HG02678 (cell line): Measurements from ENCODE around the gene AIPL1.

Experiments
- ATAC-seq: cut with Tn5 transposase; IDR thresholded peaks from one replicate; pipeline ENCODE4 v1.9.1; 2021; ENCODE audit warnings: mild to moderate bottlenecking, moderate library complexity; ENCODE audit not compliant: unreplicated experiment

The AIPL1 gene

DNA sequence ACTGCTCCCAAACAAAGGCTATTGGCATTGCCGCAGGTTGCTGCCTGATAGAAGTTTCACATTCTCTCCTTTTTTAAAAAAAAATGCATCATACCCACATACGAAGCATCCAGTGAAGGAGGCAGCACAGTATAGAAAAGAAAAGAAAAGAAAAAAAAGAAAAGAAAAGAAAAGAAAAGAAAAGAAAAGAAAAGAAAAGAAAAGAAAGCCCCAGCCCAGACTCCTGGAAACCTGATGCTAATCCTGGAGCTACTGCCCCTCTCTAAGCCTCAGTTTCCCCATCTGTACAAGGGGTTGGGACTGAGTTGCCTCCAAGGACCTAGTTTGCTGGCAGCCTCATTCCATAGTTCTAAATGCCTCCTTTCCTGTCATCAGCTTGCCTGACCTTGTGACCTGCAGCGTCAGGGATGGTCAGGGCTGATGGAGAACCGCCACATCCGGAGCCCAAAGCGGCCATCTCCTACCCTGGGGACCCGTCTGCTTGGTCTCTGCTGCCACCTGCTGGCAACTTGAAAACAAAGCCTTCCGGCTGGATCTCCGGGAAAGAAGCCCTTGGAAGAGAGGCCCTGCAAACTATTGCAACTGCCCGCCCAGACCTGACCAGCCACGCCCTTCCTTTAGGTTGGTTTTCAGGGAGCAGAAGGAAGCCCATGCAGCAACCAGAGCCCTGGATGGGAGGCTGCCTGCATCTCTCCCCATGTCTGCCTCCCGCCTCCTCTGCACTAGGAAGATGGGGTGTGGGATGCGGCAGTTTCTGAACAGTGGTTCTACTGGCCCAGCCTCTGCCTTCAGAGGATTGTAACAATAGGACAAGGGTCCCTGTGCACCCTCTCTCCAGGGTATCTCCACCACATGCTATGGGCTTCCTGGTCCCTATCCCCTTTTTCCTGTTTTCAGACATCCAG is 13.0 kb downstream of the AIPL1 start:
- no peak for ATAC-seq

DNA sequence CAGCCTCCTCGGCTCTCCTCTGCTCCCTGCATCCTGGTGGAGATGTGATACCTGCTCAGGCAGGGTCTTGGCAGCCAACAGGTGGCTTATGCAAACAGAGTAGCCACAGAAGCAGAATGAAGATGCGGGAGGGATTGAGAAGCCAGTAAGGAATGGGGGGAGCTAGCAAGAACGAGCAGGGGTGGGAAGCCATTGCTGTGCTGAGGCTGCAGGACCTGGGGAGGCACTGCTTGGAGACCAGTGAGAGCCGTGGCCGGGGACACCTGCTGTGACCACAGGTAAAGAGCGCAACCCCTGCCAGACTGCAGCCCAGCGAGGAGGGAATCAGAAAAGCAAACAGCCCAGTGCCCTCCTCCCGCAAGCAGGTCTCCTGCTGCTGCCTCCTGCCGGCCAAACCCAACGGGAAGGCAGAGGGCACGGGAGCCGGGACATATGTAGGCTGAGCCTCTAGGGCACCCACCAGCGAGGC is 14.7 kb downstream of the AIPL1 start:
- ATAC-seq: no peak

DNA sequence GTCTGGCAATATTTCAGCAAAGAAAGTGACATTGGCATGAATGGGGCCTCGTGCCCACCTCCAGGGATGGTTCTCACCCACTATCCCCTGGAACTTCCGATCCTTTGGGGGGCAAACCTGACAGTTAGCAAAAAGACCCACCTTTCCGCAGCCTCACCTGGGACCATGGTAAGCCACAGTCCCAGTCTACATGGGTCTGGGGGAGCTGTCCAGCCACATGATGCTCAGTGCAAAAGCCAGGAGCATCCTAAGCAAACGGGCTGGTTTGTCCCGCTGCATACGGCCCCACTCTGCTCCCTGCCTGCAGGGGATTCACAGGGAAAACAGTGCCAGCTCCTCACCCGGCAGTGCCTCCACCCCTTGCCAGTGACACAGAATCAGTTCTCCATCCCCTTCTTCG is 19.3 kb downstream of the AIPL1 start:
- no peak for ATAC-seq

DNA sequence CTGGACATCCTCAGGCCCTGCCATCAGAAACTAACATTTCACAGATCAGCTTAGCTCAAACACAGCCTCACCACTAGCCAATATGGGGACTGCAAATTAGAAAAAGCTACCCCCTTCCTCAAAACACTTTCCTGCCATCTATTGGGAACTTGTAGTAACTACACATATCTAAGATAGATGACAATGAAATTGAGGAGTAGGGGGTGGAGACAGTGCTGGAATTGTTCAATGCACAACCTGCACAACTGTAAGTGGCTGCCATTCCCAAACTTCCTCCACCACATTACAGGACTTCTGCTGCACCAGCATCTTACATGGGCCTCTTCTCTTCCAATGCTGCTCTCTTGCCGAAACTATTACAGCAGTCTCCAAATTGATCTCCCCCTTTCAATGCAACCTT is 21.9 kb downstream of the AIPL1 start:
- no peak for ATAC-seq

DNA sequence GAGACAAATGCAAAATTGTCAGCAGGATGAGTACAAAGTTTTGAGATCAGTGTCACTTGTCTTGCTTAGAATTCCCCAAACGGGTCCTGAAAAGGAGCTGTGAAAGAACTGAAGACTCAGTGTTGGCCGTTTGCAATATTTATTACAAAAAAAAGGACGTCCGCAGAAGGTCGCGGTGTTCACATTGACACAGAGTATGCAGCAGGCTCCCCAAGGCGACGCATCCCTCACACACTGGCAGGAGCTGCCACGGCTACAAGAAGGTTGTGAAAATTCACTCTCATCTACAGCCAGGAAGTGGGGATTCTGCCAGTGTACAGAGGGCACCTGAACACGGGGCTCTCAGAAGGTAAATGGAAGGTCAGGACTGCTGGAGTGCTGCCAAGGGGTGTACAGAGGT is 26.2 kb downstream of the AIPL1 start:
- ATAC-seq: no peak

DNA sequence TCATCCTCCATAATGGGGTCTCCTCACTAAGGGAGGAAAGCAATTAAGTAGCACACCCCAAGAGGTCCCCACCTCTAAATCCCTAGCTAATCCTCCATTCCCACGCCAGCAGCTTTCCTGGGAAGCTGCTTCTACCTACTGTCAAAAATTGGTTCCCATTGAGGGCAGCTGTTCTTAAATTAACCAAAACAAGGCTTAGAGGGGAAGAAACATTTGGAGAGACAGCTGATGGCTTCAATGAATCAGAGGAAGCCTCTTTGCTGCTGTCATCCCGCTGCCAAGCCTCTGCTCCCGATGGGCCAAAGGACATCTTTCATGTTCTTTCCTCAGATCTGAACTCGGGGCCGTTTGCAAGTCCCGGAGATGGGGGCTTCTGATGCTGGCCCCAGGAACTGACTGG is 26.6 kb downstream of the AIPL1 start:
- ATAC-seq: no peak

DNA sequence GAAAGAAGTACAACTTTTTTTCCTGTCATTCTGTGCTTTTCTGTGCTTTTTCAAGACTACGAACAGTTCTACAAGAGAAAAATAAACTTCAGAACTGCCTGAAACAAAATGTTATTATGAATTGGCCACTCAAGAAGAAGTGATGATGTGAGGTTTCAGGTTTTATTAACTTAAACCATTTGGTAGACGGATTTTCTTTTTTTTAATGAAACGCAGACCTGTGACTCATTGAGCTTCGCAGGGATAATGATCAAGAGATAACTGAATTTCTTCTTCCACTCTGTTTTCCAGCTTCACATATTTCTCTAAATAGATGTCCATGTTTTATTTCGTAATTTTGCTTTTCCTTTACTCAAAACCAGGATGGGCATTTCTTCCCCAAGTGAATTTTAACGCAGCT is 32.7 kb downstream of the AIPL1 start:
- no peak for ATAC-seq

DNA sequence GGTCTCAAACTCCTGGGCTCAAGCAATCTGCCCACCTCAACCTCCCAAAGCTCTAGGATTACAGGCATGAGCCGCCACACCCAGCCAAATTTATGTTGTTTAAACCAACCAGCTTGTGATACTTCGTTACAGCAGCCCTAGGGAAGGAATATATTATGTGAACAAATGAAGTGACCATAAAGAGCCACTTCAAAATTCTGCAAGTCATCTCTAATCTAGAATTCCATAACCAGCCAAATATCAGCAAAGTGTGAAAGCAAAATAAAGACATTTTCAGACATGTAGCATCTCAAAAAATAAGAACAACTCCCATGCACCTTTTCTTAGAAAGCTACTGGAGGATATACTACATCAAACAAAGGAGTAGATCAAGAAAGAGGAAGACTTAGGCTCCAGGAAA is 36.0 kb downstream of the AIPL1 start:
- ATAC-seq: no peak

DNA sequence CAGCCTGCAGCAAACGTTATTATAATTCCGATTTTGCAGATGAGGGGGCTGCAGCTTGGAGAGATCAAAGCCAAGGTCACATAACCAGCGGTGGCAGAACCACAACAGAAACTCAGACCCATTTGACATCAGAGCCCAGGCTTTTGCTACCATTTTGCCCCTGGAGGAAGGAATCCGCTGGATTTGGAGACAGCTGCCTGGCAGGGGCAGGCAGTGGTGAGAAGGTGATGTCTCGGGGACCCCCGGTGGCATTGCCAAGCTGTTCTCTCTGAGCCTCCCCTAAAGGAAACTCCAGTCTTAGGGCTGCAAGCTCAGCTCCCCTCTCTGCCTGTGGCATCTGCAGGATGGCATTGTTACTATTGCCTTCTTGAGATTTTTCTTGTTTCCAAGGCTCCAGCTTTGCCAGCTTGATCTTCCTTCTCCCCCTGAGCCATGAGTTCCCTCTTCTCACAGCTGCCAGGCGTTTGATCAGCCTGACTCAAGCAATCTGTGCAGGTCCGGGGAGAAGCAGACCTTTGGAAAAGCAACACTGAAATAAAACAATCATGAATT is 40.8 kb downstream of the AIPL1 start:
- no peak for ATAC-seq

DNA sequence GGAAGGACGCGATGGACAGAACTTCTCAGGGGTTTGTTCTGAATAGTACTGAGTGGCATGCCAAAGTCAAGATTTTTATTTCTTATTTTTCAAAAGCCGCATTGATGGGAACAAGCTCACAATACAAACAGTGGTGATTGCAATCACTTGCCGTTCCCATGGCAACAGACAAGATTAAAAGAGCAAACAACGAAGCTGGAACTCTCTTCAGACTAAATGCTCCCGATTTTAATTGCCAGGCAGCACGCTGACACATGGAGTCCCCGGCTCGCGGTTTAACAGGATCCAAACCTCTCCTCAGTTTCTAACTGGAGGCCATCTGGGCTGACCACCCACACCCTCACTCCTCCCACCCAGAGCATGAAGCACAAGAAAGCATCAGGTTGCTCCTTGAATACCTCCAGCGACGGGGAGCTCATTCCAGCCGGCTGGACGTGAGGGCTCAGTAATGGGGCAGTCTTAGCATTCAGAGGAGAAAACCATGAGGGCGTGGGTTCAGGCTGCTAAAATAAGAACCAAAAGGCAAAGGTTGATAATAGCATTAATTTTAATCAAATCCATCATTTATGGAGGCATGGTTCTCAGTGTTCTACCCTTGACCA is 41.5 kb downstream of the AIPL1 start:
- no peak for ATAC-seq

DNA sequence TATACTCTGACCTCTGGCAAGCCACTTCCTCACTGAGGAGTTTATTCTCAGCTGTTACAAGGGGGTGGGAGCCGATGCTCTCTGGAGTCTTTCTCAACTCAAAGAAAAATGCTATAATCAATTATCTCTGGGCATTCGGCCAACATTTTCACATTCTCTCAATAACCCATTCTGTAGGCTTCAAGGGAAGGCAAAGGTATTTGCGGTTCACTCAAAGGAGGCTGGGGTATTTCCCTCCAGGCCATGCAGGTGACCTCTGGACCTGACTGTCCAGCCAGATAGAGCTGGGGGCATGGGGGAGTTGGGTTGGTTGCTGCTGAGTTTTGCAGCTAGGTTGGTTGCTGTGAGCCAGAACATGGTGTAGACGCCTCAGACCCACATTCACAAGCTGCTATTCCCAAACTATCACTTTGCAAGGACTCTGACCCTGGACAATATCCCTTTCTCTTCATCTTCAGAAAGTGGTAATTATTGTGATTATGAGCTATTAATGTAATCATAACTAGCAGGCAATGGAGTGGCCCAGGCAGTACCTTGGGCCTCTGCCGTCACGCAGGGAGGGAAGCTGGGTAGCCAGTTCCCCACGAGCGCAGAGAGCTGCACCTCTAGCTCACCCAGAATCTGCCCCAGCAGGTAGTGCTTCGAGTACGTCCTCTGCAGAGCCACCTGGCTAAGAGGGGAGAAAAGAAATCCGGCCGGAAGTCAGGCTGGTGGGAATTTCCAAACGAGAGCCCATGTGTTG is 42.1 kb downstream of the AIPL1 start:
- ATAC-seq: no peak

DNA sequence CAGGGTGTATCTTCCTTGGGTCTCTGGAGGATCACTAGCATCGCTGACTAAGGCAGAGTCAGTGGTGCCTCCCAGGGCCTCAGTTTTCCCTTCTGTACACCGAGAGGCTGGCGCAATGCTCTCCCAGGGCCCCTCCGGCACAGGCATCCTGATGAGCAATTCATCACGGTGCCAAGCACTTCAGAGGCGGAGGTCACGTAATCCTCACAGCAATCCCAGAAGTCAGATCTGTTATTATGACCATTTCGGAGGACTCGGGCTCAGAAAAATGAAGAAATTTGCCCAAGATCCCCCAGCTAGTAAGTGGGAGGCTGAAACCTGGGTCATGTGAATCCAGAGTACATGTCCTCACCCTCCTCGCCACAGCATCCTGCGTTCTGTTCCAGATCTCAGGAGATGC is 46.5 kb downstream of the AIPL1 start:
- no peak for ATAC-seq

DNA sequence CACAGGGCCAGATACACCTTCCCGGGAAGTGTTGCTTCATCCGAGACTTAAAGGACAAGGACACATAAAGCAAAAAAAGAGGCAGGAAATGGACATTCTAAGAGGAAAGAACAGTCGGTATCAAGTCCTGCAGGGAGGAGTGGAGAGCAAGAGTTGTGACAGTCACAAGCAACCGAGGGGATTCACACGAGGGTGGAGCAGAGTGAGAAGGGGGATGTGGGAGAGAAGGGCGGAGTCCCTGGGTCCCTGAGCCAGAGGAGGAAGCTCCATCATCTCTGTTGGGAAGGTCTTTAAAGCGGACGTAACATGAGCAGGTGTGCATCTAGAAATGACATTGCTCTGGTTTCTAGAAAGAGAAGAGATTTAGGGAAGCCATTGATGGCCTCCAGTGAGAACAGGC is 47.1 kb downstream of the AIPL1 start:
- no peak for ATAC-seq

DNA sequence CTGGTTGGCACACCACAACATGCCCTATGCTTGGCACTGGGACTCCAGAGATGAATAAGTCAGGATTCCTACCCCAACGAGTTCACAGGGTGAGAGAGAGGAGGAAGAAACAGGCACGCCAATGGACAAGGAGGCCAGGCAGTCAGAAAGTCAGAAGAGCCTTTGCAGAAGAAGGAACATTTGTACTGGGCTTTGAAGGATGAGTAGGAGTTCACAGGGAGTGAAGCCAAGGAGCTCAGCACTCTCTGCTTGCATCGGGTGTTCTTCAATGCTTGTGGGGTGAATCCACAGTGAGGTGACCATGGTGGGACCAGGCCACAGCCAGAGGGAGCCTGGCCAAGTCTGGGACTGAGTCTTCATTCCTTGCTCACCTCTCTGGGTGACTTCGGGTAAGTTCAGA is 47.5 kb downstream of the AIPL1 start:
- ATAC-seq: no peak

DNA sequence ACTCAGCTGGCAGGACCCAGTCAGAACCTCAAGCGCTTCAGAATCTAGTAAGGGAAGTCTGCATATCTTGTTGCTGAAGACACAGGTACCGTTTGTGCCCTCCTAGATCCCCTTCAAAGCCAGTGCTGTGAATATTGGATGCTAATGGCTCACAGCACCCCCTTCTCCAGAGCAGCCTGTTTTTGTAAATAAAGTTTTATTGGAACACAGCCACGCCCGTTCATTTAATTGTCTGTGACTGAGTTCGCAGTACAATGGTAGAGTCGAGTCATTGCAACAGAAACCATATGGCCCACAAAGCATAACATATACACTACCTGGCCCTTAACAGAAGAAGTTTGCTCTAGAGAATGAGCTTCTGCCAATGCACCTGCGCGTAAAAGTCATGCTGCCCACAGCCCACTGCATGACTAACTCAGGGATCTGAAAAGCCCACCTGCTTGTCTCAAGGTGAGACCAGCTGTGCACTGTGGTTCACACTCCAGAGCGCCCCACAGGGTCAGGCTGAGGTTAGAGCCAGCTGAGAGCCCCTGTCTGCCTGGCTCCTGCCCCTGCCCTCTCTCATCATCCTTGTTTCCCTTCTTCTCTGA is 48.8 kb downstream of the AIPL1 start:
- ATAC-seq: no peak

DNA sequence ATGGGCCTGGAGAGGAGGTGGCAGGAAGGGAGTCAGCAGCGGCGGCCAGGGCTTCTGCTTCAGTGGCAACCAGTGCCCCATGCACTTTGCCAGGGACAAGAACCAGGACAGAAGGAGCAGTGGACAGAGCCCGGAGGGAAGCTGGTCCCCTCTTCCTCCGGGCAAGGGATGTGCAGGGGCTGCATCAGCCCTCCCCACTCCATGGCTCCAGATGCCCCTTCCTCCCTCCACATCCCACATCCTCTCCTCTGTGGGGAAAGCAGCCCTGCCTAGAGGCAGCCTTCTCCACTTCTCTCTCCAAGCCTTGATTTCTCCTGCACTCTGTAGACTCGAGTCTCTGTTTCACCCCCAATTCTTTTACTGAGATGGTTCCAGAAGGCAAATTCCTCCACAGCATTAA is 50.4 kb downstream of the AIPL1 start:
- no peak for ATAC-seq

DNA sequence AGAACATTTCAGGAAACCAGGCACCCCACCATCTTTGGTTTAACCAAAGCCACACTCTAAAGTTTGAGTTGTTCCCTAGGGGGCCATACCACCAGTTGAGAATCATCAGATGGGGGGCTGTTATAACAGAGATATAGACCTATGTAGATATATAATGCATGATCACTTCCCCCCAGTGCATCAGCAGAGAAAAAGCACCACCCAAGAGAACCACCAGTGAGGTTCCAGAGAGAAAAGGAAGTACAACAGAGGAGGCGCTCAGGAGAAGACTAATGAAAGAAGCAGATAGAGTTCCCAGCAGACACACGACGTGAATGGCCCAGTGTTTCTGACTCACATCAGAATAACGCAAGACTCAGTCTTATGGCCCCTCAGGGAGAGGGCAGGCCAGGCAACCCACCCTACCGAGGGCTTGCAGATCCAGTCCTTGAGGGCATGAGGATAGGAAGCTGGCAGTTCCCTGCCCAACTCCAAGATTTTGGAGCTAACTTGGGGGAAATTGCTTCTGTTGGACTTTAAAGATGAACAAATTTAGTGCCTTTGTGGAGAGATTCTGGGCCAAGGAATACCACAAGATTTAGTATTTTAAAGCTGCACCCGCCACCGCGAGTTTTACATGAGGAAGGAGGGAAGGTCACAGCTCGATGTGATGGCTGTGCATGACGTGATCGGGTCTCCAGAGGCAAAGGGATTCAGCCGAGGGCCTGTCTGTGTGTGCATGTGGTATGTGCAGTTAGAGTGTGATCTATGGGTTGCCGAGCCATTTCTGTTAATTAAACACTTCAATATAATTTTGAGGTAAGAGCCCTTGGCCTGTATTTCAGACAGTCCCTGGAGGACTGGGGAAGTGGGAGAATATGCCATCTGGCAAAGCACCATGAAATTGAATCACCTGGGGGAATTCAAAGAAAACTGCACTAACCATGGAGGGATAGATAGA is 53.1 kb downstream of the AIPL1 start:
- ATAC-seq: no peak

DNA sequence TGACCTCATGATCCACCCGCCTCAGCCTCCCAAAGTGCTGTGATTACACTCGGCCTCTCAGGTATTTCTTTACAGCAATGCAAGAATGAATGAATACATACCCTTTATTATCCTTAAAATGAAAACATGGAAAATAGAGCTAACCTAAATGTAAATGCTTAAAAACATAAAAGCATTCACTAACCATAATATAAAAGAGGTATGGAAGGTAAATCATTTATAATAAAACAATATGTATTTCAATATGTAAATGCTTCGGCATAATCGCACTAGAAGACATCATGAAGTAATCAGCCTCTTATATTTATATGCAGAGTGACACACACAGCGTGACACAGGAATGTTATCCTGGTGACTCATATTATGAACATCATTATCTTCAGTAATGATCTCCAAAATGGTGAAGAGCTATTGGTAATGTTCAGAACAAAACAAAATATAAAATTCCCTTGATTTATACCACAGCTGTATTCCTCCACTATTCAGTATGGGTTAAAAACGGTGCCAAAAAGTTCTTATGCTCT is 53.9 kb downstream of the AIPL1 start:
- ATAC-seq: no peak

DNA sequence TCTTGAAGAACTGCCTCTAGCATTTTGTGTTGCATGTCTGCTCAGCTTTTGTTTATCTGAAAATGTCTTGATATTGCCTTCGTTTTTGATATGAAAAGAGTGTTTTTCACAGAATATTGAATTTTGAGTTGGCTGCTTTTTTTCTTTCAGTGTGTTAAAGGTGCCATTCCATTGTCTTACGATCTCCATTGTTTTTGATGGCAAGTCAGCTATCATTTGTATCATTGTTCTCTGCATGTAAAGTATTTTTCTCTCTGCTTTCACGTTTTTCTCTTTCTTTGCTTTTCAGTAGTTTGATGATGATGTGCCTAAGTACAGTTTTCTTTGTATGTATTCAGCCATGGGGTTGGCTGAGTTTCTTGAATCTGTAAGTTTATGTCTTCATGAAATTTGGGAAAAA is 57.0 kb downstream of the AIPL1 start:
- ATAC-seq: no peak

DNA sequence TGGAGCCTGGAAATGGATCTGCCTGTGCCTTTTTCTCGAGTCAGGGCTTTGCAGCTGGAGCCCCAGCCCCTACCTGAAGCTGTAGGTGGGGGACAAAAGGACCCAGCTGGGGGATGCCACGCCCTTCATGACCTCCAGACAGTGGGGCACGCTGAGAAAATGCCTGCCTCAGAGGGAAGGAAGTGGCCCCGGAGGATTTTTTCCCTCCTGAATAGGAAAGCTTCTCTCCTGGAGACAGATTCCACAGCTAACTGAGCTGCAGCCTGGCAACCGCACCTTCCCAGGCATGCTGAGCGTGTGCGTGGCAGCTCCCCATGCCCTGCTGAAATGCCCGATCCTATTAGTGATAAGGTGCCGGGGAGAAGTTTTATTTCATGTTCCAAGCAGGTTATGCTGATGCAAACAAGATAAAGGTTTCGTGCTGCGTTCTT is 58.0 kb downstream of the AIPL1 start:
- ATAC-seq: no peak
